ENCODE measurements around the gene GABBR1.

DNA sequence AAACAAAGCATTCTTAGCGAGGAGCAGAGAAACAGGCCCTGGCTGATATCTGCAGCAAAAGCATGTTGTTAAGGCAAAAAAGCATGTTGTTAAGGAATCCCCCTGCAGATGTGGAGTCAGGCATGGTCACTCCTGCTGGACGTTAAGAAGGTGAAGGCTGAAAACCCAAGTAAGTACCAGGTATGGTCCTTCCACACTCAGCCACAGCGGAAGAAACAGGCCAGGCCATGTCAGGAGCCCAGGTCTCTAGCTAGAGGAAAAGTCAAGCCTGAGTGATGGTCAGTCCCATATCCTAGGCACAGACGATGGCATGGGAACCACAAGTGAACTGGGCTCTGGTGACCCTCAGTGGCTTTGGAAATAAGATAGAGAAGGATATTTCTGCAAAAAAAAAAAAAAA lies 112.8 kb downstream of the GABBR1 start:
- TF ChIP-seq, protein P1, sequence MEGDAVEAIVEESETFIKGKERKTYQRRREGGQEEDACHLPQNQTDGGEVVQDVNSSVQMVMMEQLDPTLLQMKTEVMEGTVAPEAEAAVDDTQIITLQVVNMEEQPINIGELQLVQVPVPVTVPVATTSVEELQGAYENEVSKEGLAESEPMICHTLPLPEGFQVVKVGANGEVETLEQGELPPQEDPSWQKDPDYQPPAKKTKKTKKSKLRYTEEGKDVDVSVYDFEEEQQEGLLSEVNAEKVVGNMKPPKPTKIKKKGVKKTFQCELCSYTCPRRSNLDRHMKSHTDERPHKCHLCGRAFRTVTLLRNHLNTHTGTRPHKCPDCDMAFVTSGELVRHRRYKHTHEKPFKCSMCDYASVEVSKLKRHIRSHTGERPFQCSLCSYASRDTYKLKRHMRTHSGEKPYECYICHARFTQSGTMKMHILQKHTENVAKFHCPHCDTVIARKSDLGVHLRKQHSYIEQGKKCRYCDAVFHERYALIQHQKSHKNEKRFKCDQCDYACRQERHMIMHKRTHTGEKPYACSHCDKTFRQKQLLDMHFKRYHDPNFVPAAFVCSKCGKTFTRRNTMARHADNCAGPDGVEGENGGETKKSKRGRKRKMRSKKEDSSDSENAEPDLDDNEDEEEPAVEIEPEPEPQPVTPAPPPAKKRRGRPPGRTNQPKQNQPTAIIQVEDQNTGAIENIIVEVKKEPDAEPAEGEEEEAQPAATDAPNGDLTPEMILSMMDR (IDR thresholded peaks at IDR 0.05): no peak
- TF ChIP-seq POLR2A (IDR thresholded peaks at IDR 0.05; ENCODE audit: low read depth) (no peak), POLR2AphosphoS5 (IDR thresholded peaks at IDR 0.05) (no peak), EP300 (IDR thresholded peaks at IDR 0.05) (no peak)

Measured in esophagus muscularis mucosa (tissue), 4 donors.